Hematopoietic multipotent progenitor cell treated with erythropoietin and hydrocortisone succinate and interleukin-3 and kit ligand, for 6 days (in vitro differentiated cells): Measurements from ENCODE around the gene CPNE5.
"Not testable (repeated sequence)": the region's sequence is repeated elsewhere in the genome, so short reads cannot be mapped to it uniquely, and the experiment has no call there.

Experiments used
- DNase-seq: peaks from one replicate; pipeline ENCODE4 v3.0.0-alpha.2; 2015

Gene CPNE5

DNA sequence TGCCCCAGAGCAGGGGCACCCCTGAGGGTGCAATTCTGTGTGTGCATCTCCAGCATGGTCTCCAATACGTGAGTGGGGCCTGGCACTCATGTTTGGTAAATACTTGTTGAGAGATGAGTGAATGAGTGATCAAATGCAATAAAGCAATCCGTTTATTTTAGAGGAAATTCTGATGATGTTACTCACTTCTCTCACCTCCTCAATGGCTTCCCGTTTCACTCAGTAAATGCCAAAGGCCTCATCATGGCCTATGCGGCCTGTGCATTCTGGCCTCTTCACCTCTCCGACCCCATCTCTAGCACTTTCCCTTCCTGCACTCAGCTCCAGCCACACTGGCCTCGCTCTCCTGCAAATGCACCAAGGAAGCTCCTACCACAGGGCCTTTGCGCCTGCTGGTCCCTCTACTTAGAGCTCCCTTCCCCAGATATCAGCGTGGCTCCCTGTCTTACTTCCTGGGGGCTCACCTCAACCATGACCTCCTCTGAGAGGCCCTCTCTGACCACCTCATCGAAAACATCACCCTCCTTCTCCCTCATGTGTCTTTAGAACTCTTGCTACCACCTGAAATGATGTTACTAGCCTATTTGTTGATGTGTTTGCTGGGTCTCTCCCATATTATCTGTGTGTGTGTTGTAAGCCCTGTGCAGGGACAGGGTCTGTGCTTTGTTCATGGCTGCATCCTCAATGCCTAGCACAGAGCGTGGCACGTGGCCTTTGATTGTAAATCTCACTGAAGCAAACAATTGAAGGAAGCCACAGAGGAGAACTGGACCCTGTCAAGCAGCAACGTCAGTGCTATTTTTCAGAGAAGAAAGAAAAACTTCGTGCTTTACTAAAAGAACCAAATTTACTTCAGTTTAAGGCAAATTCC lies 99.1 kb downstream of the CPNE5 start:
- no peak for DNase-seq

- no peak for DNase-seq
Measured at GRCh38 chr6:36738108-36738507, 101.1 kb downstream of the CPNE5 start.

GRCh38 chr6:36737043-36737785 lies 102.0 kb downstream of the CPNE5 start:
- DNase-seq, result no peak

- peak; percentile 58 for DNase-seq
Measured at GRCh38 chr6:36735110-36736071, 103.9 kb downstream of the CPNE5 start.

- no peak for DNase-seq
Measured at GRCh38 chr6:36734486-36735060, 104.7 kb downstream of the CPNE5 start.

GRCh38 chr6:36733300-36733699 lies 105.9 kb downstream of the CPNE5 start:
- DNase-seq, result no peak

- DNase-seq, result no peak
Measured at GRCh38 chr6:36731622-36732310, 107.5 kb downstream of the CPNE5 start.

- no peak for DNase-seq
Measured at GRCh38 chr6:36730424-36731380, 108.5 kb downstream of the CPNE5 start.

DNA sequence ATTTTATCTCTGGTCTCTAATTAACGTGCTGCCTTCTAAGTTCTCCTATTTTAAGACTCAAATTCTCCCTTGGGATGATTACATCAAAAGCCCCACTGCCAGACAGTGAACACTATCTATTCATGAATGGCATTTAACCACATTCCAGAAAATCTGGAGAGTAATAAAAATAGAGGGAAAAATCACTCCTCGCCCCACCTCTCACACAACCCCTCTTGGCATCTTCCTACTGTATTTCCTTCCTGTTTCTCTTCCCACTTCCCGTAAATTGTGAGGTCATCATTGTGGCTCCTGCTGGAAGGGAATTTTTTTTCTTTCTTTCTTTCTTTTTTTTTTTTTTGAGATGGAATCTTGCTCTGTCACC lies 110.1 kb downstream of the CPNE5 start:
- DNase-seq, result no peak

DNA sequence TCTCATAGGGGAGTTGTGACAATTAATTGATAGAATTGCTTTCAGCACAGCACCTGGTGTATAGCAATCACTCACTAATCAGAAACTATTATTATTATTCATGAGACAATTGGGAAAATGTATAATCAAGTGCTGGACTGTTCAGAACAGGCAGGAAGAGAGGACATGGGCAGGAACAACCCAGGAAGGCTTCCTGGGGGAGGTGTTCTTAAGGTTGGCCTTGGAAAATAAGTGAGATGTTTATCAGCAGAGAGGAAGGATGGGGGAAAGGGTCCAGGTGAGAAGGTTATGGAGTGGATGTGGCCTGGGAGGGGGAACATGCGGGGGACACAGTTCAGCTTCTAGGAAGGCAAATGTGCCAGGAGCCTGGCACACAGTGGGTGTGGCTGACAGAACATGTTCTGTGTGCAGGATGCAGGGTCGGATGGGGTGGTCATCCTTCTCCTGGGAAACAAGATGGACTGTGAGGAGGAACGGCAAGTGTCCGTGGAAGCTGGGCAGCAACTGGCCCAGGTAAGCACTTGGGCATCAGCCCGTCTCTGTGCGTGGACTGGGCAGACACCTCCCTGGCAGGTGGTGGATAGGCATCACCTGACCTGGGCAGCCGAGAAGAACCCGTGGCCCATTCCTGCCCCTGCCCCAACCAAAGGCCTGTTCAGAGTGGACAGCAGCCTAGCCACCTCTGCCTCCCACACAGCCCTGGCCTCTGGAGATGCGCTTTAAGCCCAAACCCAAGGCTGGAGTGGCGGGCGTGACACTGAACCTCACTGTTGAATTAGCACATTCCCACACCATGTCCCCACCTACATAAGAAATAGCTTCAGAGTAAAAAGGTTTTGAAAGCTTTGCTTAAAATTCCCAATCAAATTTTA lies 110.7 kb downstream of the CPNE5 start:
- no peak for DNase-seq

DNA sequence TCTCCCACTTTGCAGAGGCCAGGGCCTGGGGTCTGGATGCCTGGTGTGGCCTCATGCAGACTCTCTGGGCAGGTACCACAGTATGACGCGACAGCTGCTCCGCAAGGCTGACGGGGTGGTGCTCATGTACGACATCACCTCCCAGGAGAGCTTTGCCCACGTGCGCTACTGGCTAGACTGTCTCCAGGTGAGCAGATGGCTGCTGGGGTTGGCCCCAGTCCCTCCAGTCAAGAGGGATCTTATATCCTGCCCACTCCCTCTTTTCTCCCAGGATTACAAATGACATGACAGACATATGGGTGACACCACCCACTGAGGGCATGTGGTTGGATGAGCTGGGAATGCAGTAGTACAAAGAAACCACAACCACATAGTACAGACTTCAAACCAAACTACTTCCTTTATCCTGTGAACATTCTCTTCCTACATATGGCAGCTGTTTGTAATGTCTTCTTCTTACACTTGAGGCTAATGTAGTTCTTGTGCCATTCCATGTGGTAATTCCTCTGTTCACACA lies 111.7 kb downstream of the CPNE5 start:
- DNase-seq, result no peak

GRCh38 chr6:36725581-36725980 lies 113.7 kb downstream of the CPNE5 start:
- DNase-seq, result no peak

DNA sequence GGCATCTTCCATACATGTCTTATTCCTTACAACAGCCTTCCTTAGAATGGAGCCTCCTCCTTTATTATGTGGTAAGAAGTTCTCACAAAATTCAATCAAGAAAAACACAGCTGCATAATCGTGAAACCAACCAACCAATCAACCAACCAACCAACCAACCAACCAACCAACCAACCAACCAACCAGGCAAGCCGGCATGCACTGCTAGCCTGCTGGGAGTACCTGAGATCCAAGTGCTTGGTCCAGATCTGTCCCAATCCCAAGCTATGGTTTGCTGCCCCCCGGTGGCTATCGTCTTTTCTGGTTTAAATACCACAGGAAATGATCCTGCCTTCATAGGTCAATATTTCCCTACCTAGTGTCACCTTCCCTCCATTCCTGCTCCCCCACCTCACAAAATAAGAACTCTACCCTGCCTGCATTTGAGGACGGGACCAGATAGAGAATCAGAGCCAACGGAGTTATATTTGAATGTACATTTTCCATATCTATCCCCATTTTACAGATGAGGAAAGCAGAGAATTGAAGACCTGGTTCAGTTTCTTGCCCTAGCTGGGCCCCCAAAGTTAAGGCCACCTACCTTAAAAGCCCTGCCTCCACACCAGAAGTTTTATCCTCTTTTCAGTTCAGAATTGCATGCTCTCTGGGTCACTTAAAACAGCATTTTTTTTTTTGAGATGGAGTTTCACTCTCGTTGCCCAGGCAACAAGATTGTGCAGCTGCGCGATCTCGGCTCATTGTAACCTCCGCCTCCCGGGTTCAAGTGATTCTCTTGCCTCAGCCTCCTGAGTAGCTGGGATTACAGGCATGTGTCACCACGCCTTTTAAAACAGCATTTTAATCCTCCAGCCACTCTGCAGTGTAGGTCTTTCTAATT lies 114.5 kb downstream of the CPNE5 start:
- DNase-seq, result peak; percentile 78

- DNase-seq, result not testable (repeated sequence)
Measured at GRCh38 chr6:36723992-36724391, 115.3 kb downstream of the CPNE5 start.

DNA sequence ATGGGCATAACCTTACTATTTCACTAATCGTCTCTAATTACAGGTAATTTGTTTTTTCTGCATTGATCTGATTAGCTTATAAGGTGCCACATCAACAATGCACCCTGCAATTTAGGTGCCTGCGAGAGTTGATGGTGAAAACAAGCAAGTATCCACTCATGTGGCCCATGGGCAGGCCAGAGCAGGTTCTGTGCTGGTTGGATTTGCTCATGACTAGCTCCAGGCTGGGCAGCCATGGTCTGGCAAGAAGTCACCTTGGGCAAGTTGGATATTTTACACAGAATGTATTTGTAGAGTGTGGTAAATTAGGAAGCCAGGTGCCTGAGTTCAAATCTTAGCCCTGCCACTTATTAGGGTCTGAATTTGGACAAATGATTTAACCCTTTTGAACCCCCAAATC lies 116.4 kb downstream of the CPNE5 start:
- no peak for DNase-seq

- no peak for DNase-seq
Measured at GRCh38 chr6:36722365-36722764, 116.9 kb downstream of the CPNE5 start.

DNA sequence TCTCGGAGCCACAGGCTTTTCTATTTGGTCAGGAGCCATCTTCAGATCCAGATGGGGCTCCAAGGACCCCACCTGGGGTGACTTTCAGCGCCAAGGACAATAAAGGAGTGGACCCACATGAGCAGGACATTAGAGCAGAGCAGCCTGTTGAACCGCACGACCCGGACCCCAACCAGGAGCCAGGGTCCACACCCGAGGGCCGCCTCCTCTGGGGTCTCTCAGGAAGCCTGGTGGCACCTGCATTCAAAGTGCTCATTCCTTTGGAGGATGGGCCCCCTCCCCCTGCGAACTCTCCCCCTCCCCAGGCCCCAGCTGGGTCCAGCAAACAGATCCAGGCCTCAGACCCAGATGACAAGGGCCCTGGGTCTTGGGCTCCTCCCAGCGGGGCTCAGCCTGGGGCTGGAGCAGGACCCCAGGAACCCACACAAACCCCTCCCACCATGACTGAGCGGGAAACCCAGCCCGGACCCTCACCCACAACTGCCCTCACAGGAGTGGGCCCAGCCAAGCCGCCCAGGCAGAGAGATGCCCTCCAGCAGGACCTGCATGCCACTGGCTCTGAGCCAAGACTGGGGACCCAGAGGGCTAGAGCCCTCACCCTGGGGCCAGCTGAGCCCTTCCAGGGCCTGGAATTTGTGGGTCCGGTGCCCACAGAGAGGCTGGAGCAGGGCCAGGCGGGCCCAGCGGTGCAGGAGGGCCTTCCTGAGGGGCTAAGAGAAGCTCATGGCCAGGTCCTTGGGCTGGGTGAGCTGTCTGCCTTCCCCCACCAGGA lies 117.7 kb downstream of the CPNE5 start:
- DNase-seq, result no peak
